ENCODE measurements around the gene BCKDK.

BCKDK gene

DNA sequence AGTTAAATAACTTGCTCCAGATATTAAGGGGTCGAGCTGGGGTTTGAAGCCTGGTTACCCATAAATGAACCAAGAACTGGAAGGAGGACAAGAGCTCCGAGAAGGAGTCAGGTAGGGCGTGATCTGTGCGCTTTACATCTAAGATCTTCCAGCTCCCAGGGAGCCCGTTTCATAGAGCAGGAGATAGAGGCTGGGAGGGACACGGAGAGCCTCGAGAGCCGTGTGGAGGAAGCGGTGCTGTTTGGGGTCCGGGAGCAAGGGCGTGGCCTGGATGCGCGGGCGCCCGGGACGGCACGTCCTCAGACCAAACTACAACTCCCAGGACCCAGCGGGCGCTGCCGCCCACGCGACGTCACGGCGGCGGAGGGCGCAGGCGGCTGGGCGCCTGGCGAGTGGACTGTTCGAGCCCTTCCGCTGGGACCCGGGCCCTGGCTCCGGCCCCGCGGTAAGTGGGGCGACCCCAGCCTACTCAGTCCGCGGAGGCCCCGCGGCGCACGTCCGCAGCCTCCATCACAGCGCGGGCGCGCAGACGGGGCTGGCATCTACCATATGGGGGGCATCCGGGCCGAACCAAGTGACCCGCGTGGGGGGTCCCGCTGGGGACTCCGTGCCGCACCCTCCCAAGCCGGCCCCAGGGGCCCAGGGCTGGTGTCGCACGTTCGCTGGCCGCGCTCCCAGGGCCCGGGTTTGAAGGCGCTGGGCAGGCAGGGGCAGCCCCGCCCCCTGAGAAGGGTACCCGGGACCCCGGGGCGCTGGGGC is at the start of gene BCKDK:
TSS of gene BCKDK (plus strand) at position 352 of the 759 bp plus-strand sequence. CDS start 838 bp downstream, outside the sequence.
- DNase-seq (ENCODE audit: extremely low read depth, insufficient read length) = peak; percentile 88
- peak within 1 kb of the TSS; percentile 76 for H3K4me3 ChIP-seq (replicated peaks; ENCODE audit: low read depth, low read length)
- peaks cover 21% of the 10 kb centered on the region for H3K36me3 ChIP-seq (ENCODE audit: control insufficient read depth, insufficient read depth, low read length)
- no peaks in the 10 kb centered on the region for H3K27me3 ChIP-seq (replicated peaks; ENCODE audit: control insufficient read depth, insufficient read depth, low read length)
- TF ChIP-seq CTCF (IDR thresholded peaks at IDR 0.05; ENCODE audit: insufficient read depth, low read length, poor library complexity, severe bottlenecking) = no peak

GRCh38 chr16:31061126-31061812 is 46.9 kb upstream of the BCKDK start:
- Histone ChIP-seq H3K36me3 (ENCODE audit: control insufficient read depth, insufficient read depth, low read length) (peaks cover 23% of the 10 kb centered on the region), H3K4me3 (replicated peaks; ENCODE audit: low read depth, low read length) (no peak overlapping the region), H3K27me3 (replicated peaks; ENCODE audit: control insufficient read depth, insufficient read depth, low read length) (no peaks in the 10 kb centered on the region)
- no peak for DNase-seq (ENCODE audit: extremely low read depth, insufficient read length)
- no peak for TF ChIP-seq CTCF (IDR thresholded peaks at IDR 0.05; ENCODE audit: insufficient read depth, low read length, poor library complexity, severe bottlenecking)

- DNase-seq (ENCODE audit: extremely low read depth, insufficient read length) = no peak
- Histone ChIP-seq H3K4me3 (replicated peaks; ENCODE audit: low read depth, low read length) (no peak overlapping the region), H3K27me3 (replicated peaks; ENCODE audit: control insufficient read depth, insufficient read depth, low read length) (no peaks in the 10 kb centered on the region), H3K36me3 (ENCODE audit: control insufficient read depth, insufficient read depth, low read length) (peaks cover 23% of the 10 kb centered on the region)
- TF ChIP-seq CTCF (IDR thresholded peaks at IDR 0.05; ENCODE audit: insufficient read depth, low read length, poor library complexity, severe bottlenecking) = no peak
These were observed 46.3 kb upstream of the BCKDK start for GRCh38 chr16:31061813-31062440.

DNA sequence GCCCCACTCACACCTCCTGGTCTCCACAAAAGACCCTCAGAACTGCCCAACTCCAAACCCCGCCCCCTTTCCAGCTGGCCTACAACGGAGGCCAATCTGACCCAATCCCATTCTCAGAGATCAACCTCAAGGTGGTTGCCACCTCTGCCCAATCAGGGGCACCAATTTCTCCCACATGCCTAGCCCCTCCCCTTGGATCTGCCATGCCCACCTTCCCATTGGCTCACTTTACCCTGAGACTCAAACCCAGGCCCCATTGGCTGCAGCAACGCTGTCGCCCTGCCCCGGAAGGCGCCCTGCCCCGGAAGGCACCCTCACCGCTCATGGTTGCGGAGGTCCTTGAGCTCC is 44.7 kb upstream of the BCKDK start:
- no peak for TF ChIP-seq CTCF (IDR thresholded peaks at IDR 0.05; ENCODE audit: insufficient read depth, low read length, poor library complexity, severe bottlenecking)
- peaks cover 23% of the 10 kb centered on the region for H3K36me3 ChIP-seq (ENCODE audit: control insufficient read depth, insufficient read depth, low read length)
- DNase-seq (ENCODE audit: extremely low read depth, insufficient read length) = no peak
- no peaks in the 10 kb centered on the region for H3K27me3 ChIP-seq (replicated peaks; ENCODE audit: control insufficient read depth, insufficient read depth, low read length)
- H3K4me3 ChIP-seq (replicated peaks; ENCODE audit: low read depth, low read length) = no peak overlapping the region

- H3K4me3 ChIP-seq (replicated peaks; ENCODE audit: low read depth, low read length) = no peak overlapping the region
- no peaks in the 10 kb centered on the region for H3K27me3 ChIP-seq (replicated peaks; ENCODE audit: control insufficient read depth, insufficient read depth, low read length)
- peaks cover 23% of the 10 kb centered on the region for H3K36me3 ChIP-seq (ENCODE audit: control insufficient read depth, insufficient read depth, low read length)
- DNase-seq (ENCODE audit: extremely low read depth, insufficient read length) = no peak
- TF ChIP-seq CTCF (IDR thresholded peaks at IDR 0.05; ENCODE audit: insufficient read depth, low read length, poor library complexity, severe bottlenecking) = no peak
These were observed 44.2 kb upstream of the BCKDK start for GRCh38 chr16:31063843-31064611.

All from GM06990 (cell line).